NCI-H748 (cell line): ENCODE results near the gene ALDH4A1.
"Not testable (repeated sequence)": the region's sequence is repeated elsewhere in the genome, so short reads cannot be mapped to it uniquely, and the experiment has no call there.

Source experiments
- DNase-seq: peaks from one replicate; lab custom pipeline; 2025; ENCODE audit not compliant: unreplicated experiment; lab: John Stamatoyannopoulos, UW

ALDH4A1 gene

DNA sequence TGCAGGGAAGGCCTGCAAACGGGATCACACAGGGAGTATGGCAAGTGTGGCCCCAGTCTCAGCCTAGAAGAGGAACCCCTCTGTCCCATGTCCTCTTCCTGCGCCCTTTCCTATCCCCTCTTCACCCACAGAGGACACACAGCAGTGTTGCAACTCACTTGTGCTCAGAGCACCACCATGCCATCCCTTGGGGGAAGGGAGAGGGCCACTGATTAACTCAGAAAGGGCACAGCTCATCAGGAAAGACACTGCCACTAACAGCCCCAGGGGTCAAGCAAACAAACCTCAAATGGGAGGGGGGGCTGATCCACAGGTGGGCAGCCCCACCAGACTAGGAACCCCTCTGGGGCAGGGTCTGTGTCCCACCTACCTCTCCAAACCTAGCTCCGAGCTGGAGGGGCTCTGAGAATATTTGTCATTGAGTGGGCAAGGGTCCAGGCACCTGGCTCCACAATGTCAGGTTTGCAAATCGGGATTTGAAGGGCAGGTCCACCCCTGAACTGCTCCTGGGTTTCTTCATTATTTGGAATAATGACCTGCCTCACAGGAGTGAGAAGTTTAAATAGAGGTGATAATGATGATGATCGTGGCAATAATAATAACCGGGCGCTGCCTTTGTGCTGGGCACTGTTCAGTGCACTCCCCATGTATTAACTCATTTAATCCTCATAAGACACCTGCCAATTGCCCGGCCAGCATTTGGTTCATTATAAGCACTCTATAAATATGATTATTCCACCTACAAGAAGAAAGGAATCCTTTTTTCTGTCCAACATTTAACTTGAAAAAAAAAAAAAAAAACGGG, 1.0 kb downstream of the ALDH4A1 start:
- DNase-seq, result peak; percentile 8

DNA sequence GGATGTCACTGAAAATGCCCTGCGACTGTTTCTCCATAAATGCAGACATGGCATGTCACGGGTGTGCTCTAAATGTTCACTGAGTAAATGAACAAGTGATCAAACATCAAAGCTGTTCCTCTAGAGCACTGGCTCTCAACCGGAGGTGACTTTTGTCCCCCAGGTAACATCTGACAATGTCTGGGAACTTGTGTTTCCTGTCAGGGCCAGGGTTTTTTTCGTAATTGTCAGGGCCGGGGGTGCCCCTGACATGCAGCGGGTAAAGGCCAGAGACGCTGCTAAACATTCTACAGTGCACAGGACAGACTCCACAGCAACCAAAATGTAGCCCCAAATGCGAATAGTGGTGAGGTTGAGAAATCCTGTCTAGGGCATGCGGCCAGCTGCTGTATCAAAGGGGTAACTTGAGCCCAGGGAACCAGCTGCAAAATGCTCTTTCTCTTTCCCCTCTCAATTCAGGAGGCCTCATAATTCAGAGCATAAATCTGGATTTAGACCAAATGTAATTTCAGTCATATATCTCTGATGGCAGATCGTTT, 2.0 kb downstream of the ALDH4A1 start:
- DNase-seq, result no peak

GRCh38 chr1:18899363-18900049, 2.8 kb downstream of the ALDH4A1 start:
- DNase-seq, result no peak

GRCh38 chr1:18898567-18898966, 3.8 kb downstream of the ALDH4A1 start:
- no peak for DNase-seq

DNA sequence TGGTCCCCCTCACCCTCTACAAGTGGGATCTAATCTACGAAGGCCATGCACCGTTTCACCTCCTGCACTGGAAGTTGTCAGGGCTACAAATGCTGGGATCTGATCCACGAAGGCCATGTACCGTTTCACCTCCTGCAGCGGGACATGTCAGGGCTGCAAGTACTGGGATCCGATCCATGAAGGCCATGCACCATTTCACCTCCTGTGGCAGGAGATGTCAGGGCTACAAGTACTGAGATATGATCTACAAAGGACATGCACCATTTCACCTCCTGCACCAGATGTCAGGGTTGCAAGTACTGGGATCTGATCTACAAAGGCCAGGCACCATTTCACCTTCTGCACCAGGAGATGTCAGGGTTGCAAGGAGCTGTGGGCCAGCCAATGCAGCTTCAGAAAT, 7.0 kb downstream of the ALDH4A1 start:
- DNase-seq, result no peak

DNA sequence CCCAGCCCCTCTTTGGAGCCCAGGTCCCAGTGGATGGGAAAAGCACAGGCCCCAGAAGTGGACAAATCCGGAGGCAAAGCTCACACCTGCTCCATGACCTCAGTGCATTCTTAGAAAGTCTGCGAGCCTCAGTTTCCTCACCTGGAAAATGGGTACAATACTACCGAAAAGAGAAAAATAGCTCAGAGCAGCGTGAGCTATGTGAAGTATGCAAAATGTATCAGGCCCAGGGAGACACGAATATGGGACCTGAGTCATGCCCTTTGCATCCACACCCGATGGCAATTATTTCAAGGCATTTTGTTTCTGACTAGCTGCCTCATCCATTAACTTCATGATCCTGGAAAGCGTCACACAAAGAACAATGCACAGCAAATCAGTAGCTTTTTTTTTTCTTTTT, 9.2 kb downstream of the ALDH4A1 start:
- DNase-seq, result no peak

- DNase-seq, result not testable (repeated sequence)
Observed at GRCh38 chr1:18891858-18892257, 10.5 kb downstream of the ALDH4A1 start.

DNA sequence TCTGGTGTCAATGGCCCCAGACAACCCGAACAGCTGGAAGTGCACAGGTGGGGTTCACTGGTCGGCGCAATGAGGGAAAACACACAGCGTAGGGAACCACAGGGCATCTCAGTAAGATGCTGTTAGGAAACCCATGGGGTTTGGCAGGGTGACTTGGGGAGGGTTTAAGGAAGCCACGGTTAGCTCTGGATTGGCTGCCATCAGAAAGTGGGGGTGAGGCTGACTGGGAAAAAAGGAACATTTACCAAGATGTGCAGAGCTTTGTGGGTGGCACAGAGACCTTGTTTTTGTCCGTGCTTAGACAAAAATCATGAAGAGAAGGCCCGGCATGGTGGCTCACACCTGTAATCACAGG, 11.0 kb downstream of the ALDH4A1 start:
- no peak for DNase-seq

GRCh38 chr1:18890706-18891425, 11.5 kb downstream of the ALDH4A1 start:
- DNase-seq, result no peak

DNA sequence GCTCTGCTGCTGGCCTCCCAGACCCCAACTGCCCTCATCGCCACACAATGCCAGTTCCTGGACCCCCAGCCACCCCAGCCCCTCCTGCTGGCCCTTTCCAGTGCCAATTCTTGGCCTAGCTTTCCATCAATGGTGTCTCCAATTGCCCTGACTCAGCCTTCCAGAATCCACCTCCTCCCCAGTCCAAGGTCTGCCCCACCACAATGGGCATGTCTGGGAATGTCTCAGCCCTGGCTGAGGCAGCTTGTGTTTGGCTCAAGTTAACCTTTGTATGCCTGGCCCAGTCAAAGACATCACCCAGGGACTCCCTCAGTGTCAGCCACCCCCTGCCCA, 16.4 kb downstream of the ALDH4A1 start:
- DNase-seq, result no peak

DNA sequence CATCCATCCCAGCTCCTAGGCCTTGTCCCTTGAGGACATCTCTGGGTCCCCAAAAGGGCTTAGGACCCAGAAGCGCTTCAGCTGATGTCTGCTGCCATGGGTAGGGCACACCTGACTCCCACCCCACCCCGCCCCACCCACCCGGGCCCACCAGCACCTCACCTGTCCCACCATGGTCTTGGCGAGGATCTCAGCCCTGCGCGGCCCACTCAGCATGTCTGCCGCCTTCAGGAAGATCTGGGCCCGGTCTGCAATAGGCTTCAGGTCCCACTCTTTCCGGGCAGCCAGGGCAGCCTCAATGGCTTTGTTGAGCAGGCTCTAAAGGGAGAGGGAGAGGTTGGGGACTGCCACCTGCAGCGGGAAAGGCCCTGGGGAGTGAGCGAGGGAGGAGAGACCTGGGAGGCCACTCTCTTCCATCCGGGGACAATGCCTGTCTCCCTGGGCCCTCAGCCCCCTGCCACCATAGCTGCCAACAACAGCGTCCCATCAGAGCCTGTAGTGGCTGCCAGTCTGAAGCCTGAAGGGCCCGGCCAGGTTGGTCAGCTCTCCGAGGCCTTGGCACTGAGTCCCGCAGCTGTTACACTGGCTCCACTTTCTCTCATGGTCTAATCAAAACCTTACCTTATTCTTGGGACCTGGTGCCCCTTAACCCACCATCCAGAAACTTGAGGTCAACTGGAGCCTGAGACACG, 16.9 kb downstream of the ALDH4A1 start:
- DNase-seq, result no peak

GRCh38 chr1:18884727-18885126, 17.6 kb downstream of the ALDH4A1 start:
- DNase-seq, result no peak

- DNase-seq, result no peak
Observed at GRCh38 chr1:18884419-18884717, 18.0 kb downstream of the ALDH4A1 start.

GRCh38 chr1:18883636-18884418, 18.5 kb downstream of the ALDH4A1 start:
- peak; percentile 46 for DNase-seq

GRCh38 chr1:18883079-18883478, 19.3 kb downstream of the ALDH4A1 start:
- no peak for DNase-seq

DNA sequence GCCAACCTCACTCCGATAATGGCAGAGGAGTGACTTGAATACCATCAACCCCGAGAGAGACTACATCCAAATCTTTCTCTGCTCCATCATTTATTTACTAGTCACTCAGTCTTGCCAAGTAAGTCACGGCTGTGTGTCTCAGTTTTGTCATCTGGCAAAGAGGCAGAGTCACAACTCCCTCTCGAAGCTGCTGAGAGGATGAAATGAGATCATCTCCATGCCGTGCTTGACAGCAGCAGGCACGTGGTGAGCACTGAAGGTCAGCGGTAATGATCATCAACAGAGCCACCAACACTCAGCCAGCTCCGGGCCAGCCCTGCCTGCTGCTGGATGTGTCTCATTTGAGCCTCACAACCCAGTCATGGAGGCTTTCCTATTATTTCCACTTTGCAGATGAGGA, 19.9 kb downstream of the ALDH4A1 start:
- no peak for DNase-seq

- no peak for DNase-seq
Observed at GRCh38 chr1:18881642-18882431, 20.5 kb downstream of the ALDH4A1 start.

GRCh38 chr1:18881164-18881563, 21.2 kb downstream of the ALDH4A1 start:
- DNase-seq, result no peak

DNA sequence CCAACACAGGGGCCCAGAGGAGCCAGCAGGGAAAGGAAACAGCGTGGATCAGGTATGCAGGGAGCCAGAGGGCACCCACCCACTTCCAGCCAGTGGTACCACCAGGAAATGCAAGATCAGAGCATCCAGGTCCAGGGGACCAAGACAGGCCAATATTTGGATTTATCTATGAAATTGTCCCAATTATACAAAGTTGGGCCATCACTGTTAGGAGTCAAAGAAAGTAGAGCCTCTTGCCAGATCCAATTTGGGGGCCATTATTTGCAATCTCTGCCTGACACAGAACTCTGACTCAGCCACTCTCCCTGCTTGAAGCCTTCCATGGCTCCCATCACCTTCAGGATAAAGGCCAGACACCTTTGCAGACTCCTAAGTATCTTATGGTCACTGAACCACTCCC, 21.8 kb downstream of the ALDH4A1 start:
- DNase-seq, result no peak

- no peak for DNase-seq
Observed at GRCh38 chr1:18879791-18880309, 22.5 kb downstream of the ALDH4A1 start.
